Stimulated activated naive B cell treated with anti-CD40 and anti-IgM and Interleukin-4, amounts not matched to agents 10 μg/mL and 1 μg/mL and 100 μg/mL, for 72 hours (primary cell): Measurements from ENCODE around the gene RYR3.

ENCODE experiments used
- ATAC-seq, 2 donors: fragments of 150-1000 bp; cut with Tn5 transposase; replicated peaks; 2 replicates each; pipeline ENCODE4 v1.10.0; 2021; ENCODE audit warnings: moderate library complexity in 1 of 2
- DNase-seq: peaks from one replicate; pipeline ENCODE4 v3.0.0; 2021
- H3K27ac Mint-ChIP-seq: one replicate; pipeline ENCODE4 v1.8.0; 2022; ENCODE audit warnings: mild to moderate bottlenecking, mixed read lengths
- H3K27me3 Mint-ChIP-seq, 2 donors: one replicate each; pipeline ENCODE4 v1.8.0; 2022; ENCODE audit warnings: mixed read lengths in 2 of 2
- H3K36me3 Mint-ChIP-seq, 2 donors: one replicate each; pipeline ENCODE4 v1.8.0; 2022; ENCODE audit warnings: mixed read lengths in 2 of 2, mild to moderate bottlenecking in 1 of 2
- H3K4me1 Mint-ChIP-seq, 2 donors: one replicate each; pipeline ENCODE4 v1.8.0; 2022; ENCODE audit warnings: mixed read lengths in 2 of 2, mild to moderate bottlenecking in 1 of 2
- H3K4me3 Mint-ChIP-seq, 2 donors: one replicate each; pipeline ENCODE4 v1.8.0; 2022; ENCODE audit warnings: mild to moderate bottlenecking in 2 of 2, mixed read lengths in 2 of 2, moderate library complexity in 1 of 2
- H3K9me3 Mint-ChIP-seq, 2 donors: one replicate each; pipeline ENCODE4 v1.8.0; 2022; ENCODE audit warnings: mixed read lengths in 2 of 2, mild to moderate bottlenecking in 1 of 2

Gene RYR3

DNA sequence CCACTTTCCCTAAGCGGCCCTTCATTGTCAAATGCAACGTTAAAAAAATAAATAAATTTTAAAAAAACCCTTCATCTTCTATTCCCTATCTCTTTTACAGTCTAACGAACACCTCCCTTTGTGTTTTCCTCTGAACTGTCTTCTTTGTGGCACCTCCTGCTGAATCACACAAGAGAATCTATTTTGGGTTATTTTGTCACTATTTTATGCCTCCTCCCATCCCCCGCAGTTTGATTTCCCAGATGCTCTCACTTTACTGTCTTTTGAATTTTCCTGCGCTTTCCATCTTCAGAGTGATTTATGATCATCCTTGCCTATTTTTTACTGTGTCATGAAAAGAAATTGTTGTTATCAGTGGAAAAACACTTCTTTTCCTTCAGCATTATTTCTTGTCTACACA is 32.5 kb downstream of the RYR3 start:
- DNase-seq (no peak), ATAC-seq (no peak)
- Mint-ChIP-seq H3K36me3 (no peaks in the 10 kb centered on the region), H3K27ac (no peak overlapping the region), H3K9me3 (peaks cover 0 to 2% of the 10 kb centered on the region in 2 donors), H3K4me1 (no peaks in the 10 kb centered on the region), H3K27me3 (no peaks in the 10 kb centered on the region), H3K4me3 (no peak overlapping the region)

DNA sequence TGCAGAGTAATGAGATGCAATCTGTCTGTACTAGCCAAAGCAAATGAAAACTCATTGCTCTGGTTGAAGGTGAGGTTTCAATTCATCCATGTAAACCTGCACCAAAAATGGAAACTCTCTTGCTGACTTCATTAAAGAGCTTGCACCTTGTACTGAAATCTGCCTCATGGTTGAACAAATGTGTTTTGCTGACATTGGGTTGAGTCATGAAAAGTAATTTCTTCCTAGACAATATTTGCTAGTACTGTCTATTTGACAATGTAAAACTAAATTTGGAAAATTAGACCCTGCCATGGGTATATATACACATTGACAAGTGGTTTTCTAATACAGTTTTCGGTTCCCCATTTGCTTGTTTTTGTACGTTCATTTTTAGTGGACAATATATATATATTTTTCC is 33.3 kb downstream of the RYR3 start:
- no peak overlapping the region for H3K4me3 Mint-ChIP-seq
- ATAC-seq (no peak), DNase-seq (no peak)
- peaks cover 0 to 2% of the 10 kb centered on the region in 2 donors for H3K9me3 Mint-ChIP-seq
- H3K27ac Mint-ChIP-seq = no peak overlapping the region
- no peaks in the 10 kb centered on the region for H3K27me3 Mint-ChIP-seq
- H3K36me3 Mint-ChIP-seq = no peaks in the 10 kb centered on the region
- no peaks in the 10 kb centered on the region for H3K4me1 Mint-ChIP-seq

DNA sequence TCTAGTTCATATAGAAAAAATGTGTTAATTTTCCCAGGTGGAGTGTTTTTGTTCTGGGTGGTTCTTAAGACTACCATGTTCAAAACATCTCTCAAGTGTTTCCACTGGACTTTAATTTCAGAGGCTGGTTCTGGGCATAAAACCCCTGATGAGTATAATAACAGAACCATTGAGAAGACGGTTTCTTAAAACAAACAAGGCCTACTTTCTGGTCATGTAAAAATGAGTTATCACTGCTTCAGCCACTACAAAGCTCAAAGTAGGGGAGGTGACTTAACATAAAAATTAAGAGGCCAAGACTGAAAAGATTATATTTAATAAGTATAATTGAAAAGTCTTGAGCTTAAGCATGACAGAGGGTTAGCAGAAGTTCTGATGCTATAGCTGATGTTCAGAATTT is 33.8 kb downstream of the RYR3 start:
- no peak overlapping the region for H3K27ac Mint-ChIP-seq
- ATAC-seq = no peak

DNA sequence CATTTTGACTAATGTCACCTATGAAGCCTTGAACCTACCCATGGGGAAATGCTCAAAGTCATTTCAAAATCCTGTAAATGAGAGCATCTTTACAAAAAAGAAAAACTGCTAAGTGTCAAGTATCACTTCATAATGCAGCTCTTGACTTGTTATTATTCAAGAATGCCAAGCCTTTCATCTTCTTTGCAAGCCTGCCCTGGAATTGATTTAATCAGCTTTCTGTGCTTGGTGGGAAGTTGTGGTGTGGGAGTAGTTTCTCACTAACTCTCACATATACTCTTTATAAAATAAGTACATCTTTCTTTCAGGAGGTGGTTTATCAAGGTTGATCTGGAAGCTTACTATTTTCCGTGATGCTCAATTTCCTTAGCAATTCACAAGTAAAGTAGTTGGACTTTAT is 43.6 kb downstream of the RYR3 start:
- Mint-ChIP-seq H3K4me3 (no peak overlapping the region), H3K36me3 (no peaks in the 10 kb centered on the region), H3K27me3 (peaks cover 0 to 3% of the 10 kb centered on the region in 2 donors), H3K4me1 (no peaks in the 10 kb centered on the region), H3K27ac (no peak overlapping the region), H3K9me3 (no peaks in the 10 kb centered on the region)
- ATAC-seq (no peak), DNase-seq (no peak)

More for the DNA sequence above, 33.8 kb downstream of the RYR3 start:
- no peak for DNase-seq
- Mint-ChIP-seq H3K4me1 (no peaks in the 10 kb centered on the region), H3K9me3 (no peaks in the 10 kb centered on the region), H3K27me3 (no peaks in the 10 kb centered on the region), H3K36me3 (no peaks in the 10 kb centered on the region), H3K4me3 (no peak overlapping the region)

DNA sequence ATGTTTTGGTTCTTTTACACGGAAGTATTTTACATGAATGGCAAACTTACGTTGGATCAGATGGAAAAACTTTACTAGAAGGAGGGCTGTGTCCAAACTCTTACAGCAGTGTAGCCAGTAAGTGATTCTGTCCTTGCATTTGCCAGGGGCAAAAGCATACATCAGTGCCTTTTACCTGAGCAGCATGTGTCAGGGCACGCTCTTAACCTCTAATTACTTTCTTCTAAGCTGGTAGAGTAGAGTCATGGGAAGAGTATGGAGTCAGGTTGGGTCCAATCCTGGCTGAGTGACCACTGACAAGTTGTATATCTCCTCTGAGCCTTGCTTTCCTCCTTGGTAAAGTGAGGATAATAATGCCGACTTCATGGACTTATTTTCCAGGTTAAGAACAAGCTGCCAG is 47.1 kb downstream of the RYR3 start:
- DNase-seq = no peak
- H3K36me3 Mint-ChIP-seq = no peaks in the 10 kb centered on the region

DNA sequence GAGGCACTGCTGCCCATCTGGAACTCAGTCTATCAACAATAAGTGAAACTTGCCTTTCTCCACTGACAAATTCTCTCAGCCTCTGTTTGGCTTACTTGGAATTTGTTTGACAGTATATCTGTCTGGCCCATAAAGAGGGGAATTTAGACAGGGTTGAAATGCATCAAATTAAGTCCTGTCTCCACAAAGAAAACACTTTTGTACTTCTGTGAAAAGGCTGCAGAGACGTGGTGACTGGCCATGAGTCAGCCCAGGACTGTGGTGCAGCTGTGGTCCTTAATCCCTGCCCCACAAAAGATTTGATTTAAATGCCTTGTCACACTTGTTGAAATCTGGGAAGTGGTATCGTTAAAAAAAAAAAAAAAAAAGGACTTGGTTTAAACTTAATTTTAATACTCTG is 47.5 kb downstream of the RYR3 start:
- DNase-seq = no peak
- no peaks in the 10 kb centered on the region for H3K36me3 Mint-ChIP-seq
- H3K9me3 Mint-ChIP-seq = no peaks in the 10 kb centered on the region
- ATAC-seq = no peak
- H3K27ac Mint-ChIP-seq = no peak overlapping the region
- peaks cover 0 to 4% of the 10 kb centered on the region in 2 donors for H3K27me3 Mint-ChIP-seq
- no peak overlapping the region for H3K4me3 Mint-ChIP-seq
- no peaks in the 10 kb centered on the region for H3K4me1 Mint-ChIP-seq

More for the DNA sequence above, 47.1 kb downstream of the RYR3 start:
- H3K9me3 Mint-ChIP-seq = no peaks in the 10 kb centered on the region
- H3K27me3 Mint-ChIP-seq = peaks cover 0 to 4% of the 10 kb centered on the region in 2 donors
- H3K4me3 Mint-ChIP-seq = no peak overlapping the region
- ATAC-seq = no peak
- H3K4me1 Mint-ChIP-seq = no peaks in the 10 kb centered on the region
- no peak overlapping the region for H3K27ac Mint-ChIP-seq

DNA sequence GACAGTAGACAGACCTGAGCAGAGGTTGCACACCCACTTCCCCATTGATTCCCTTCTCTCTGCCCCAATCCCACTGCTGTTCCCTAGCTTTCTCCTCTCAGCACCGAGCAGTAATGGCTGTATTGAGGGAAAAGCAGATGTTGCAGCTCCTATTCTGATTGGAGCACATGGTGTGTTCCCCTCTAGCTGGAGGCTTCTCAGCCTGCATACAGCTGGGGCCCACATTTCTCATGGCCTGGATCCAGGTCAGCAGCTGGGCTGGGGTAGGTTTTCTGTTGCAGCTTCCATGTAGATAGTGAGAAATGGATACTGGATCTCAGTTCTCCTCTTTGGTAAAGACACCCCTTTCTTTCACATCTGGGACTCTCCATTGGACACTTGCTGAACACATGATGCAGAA is 50.1 kb downstream of the RYR3 start:
- Mint-ChIP-seq H3K36me3 (no peaks in the 10 kb centered on the region), H3K4me3 (no peak overlapping the region)

DNA sequence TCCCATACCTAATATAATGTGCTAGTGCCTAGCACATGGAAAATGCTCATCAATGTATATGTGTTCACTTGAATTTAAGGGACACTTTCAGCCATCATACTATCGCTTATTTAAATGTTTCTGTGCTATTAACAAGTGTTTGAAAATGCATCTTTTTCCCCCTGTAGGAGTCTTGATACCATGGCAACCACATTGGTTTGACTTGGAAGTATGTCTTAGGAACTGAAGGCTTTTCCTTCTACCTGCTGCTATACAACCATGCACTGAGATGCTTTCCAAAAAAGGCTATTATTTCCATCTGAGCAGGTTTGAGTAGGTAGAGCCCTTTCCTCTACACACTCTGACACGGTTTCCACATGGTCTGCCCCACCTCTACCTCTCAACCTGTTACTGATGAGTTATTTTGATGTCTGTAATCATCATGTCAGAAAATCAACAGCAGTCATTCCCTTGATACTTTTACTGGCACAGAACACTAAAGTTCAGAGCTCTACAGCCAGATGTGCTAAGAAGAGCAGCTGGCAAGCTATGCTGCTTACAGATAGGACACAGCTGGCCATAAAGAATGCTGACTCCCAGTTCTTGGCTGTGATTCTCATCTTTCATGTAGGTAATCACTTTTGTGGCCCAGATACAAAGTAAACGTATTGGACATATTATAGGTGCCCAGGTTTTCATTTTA is 59.3 kb downstream of the RYR3 start:
- Mint-ChIP-seq H3K27me3 (peaks cover 6 to 8% of the 10 kb centered on the region in 2 donors), H3K4me1 (no peaks in the 10 kb centered on the region), H3K36me3 (no peaks in the 10 kb centered on the region), H3K27ac (no peak overlapping the region), H3K4me3 (no peak overlapping the region), H3K9me3 (peaks cover 0 to 3% of the 10 kb centered on the region in 2 donors)
- no peak for ATAC-seq
- DNase-seq = no peak

More for the DNA sequence above, 50.1 kb downstream of the RYR3 start:
- DNase-seq (no peak), ATAC-seq (no peak)
- Mint-ChIP-seq H3K4me1 (no peaks in the 10 kb centered on the region), H3K27ac (no peak overlapping the region), H3K27me3 (peaks cover 0 to 4% of the 10 kb centered on the region in 2 donors), H3K9me3 (no peaks in the 10 kb centered on the region)

DNA sequence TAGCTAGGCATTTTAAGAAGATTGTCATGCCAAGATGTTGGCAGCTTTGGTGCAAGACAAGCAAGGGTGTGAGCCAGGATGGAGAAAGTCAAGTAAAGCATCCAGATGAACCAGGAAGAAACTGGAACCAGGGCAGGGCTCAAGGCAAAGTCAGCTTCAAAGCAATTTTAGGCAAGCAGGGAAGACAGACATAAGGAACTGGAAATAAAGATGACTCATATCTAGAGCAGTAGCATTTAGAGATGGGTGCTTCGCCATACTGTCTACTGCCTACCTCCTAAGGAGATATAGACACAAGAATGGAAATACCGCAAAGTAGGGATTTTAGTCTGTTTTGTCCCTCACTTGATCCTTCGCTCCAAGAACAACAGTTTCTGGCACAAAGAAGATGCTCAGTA is 59.9 kb downstream of the RYR3 start:
- Mint-ChIP-seq H3K4me3 (no peak overlapping the region), H3K9me3 (peaks cover 0 to 3% of the 10 kb centered on the region in 2 donors), H3K27ac (no peak overlapping the region), H3K27me3 (peaks cover 8 to 9% of the 10 kb centered on the region in 2 donors), H3K36me3 (no peaks in the 10 kb centered on the region), H3K4me1 (no peaks in the 10 kb centered on the region)
- ATAC-seq (no peak), DNase-seq (no peak)

DNA sequence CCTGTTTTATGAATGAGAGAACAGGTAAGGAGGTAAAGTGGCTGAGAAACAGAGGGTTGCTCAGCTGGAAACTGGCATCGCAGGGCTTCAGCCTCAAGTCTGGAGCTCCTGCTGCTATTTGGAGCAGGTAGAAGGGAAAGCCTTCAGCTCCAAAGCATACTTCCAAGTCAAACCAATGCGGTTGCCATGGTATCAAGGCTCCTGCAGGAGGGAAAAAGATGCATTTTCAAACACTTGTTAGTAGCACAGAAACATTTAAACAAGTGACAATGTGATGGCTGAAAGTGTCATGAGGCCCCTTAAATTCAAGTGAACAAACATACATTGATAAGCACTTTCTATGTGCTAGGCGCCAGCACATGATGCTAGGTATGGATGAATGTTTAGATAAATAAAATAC is 60.4 kb downstream of the RYR3 start:
- no peaks in the 10 kb centered on the region for H3K36me3 Mint-ChIP-seq
- ATAC-seq (no peak), DNase-seq (no peak)
- H3K4me1 Mint-ChIP-seq = no peaks in the 10 kb centered on the region
- no peak overlapping the region for H3K27ac Mint-ChIP-seq
- peaks cover 10 to 14% of the 10 kb centered on the region in 2 donors for H3K27me3 Mint-ChIP-seq
- H3K9me3 Mint-ChIP-seq = peaks cover 0 to 3% of the 10 kb centered on the region in 2 donors
- H3K4me3 Mint-ChIP-seq = no peak overlapping the region

DNA sequence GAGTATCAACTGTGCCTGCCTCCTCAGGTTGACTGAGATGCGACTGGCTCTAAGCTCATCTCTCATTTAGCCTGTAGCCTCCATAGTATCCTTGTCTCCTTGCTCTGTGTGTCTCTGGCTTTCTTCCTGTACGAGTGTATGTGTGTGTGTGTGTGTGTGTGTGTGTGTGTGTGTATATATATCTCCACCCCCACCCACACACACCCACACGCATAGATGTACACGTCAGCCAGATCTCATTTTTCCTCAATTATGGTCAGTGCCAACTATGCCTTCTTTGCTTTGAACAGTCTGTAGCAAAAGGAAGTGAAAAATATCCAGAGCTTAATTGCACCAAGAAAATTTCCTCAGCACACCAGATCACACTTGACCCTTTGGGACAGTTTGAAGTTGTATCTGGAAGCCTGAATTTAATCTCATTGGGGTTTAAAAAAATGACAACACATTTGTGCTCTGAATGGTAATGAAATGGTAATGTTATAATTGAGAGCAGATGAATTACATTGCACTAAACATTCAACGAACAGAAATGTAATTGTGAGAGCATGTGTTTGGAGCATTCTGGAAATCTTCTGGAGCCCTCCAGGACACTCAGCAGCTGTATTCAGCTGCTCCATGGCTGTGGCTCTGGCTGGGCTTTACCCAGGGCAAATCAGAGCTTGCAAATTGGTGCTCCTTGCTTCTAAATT is 63.6 kb downstream of the RYR3 start:
- peaks cover 0 to under 1% of the 10 kb centered on the region in 2 donors for H3K9me3 Mint-ChIP-seq
- no peak for DNase-seq
- no peak overlapping the region for H3K4me3 Mint-ChIP-seq
- no peaks in the 10 kb centered on the region for H3K36me3 Mint-ChIP-seq
- no peaks in the 10 kb centered on the region for H3K4me1 Mint-ChIP-seq
- no peak overlapping the region for H3K27ac Mint-ChIP-seq
- peaks cover 12 to 21% of the 10 kb centered on the region in 2 donors for H3K27me3 Mint-ChIP-seq
- no peak for ATAC-seq

DNA sequence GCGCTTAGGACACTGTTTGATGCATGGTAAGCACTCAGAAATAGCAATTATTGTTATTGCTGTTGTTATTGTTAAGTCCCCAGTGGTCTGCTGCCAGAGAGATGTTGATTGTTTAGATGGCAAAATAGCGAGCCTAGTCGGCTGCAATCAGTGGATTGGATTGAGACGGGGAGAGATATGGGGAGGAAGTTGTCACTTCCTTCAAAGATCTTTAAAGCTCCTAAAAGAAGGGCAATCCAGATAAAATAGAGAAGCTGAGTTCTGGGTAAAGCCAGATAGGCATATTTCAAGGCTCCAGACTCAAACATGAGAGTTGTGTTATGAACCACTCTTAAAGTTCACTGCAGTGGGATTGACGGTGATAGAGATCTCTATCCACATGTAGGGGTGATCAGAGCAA is 64.5 kb downstream of the RYR3 start:
- DNase-seq = no peak
- H3K27me3 Mint-ChIP-seq = peaks cover 12 to 21% of the 10 kb centered on the region in 2 donors
- H3K27ac Mint-ChIP-seq = no peak overlapping the region
- ATAC-seq = no peak
- H3K4me1 Mint-ChIP-seq = no peaks in the 10 kb centered on the region
- no peak overlapping the region for H3K4me3 Mint-ChIP-seq
- no peaks in the 10 kb centered on the region for H3K9me3 Mint-ChIP-seq
- no peaks in the 10 kb centered on the region for H3K36me3 Mint-ChIP-seq

DNA sequence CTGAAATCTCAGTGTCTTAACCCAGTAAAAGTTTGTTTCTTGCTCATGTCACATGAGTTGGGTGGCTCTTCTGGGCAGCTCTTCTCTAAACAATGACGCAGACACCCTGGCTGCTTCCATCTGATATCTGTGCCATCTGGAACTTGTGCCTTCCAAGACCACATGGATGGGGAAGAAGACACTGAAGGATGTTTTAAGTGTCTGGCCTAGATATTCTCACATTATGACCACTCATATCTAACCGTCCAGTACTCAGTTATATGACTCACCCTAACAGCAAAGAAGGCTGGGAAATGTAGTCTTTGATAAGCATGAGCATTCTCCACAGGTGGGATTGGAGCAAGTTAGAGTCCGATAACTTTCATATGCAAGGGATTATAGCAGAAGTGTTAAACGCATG is 66.4 kb downstream of the RYR3 start:
- Mint-ChIP-seq H3K36me3 (no peaks in the 10 kb centered on the region), H3K4me1 (no peaks in the 10 kb centered on the region), H3K4me3 (no peak overlapping the region), H3K27me3 (peaks cover 12 to 21% of the 10 kb centered on the region in 2 donors), H3K27ac (no peak overlapping the region), H3K9me3 (no peaks in the 10 kb centered on the region)
- no peak for DNase-seq
- no peak for ATAC-seq

DNA sequence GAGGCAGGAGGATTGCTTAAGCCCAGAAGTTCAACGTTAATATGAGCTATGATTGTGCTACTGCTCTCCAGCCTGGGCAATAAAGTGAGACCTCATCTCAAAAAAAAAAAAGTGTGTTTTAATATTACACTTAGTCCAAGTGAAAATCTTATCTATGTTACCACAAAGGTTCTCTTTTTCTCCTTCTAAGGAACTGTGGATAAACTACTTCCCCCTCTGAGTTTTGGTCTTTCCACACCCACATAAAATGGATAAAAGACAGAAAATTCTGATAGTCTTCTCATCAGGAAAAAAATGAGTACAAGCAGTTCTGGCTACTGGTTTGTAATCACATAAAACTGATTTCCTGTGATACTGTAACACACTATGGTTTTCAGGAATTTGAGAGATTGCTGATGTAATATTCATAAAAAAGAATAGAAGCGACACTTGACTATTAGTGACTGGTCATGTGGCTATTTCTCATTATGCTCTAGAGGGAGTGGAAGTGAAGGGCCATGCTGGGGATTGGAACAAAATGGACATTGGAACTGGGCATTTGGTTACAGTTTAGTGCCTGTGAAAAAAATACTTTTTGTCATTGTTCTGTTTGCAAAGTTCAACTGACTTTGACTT is 68.2 kb downstream of the RYR3 start:
- Mint-ChIP-seq H3K9me3 (peaks cover 0 to 4% of the 10 kb centered on the region in 2 donors), H3K27ac (no peak overlapping the region), H3K4me1 (no peaks in the 10 kb centered on the region), H3K27me3 (peaks cover 12 to 15% of the 10 kb centered on the region in 2 donors), H3K4me3 (no peak overlapping the region), H3K36me3 (no peaks in the 10 kb centered on the region)
- ATAC-seq (no peak), DNase-seq (no peak)

DNA sequence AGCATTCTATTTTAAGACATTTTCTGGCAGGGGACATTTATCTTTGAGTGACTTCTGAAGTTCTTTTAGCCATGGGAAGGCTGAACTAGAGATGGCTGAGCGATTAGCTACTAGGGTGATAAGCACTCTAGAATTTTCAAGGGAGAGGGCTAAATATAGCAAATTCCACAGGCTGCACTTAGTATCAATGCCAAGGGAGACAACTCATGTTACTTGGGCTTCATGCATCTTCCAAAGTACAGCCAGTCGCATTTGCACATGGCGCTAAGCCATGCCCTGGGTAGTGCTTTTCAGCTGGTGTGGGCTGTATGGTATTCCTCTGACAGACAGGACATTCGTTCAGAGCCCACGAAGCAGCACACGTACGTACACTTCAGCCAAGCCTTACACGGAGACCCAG is 69.6 kb downstream of the RYR3 start:
- H3K4me3 Mint-ChIP-seq = no peak overlapping the region
- H3K36me3 Mint-ChIP-seq = no peaks in the 10 kb centered on the region
- DNase-seq = no peak
- H3K9me3 Mint-ChIP-seq = peaks cover 0 to 4% of the 10 kb centered on the region in 2 donors
- peaks cover 8 to 15% of the 10 kb centered on the region in 2 donors for H3K27me3 Mint-ChIP-seq
- H3K27ac Mint-ChIP-seq = no peak overlapping the region
- H3K4me1 Mint-ChIP-seq = no peaks in the 10 kb centered on the region
- ATAC-seq = no peak
